ENCODE results near the gene NFYB.

- TF ChIP-seq, protein P1, sequence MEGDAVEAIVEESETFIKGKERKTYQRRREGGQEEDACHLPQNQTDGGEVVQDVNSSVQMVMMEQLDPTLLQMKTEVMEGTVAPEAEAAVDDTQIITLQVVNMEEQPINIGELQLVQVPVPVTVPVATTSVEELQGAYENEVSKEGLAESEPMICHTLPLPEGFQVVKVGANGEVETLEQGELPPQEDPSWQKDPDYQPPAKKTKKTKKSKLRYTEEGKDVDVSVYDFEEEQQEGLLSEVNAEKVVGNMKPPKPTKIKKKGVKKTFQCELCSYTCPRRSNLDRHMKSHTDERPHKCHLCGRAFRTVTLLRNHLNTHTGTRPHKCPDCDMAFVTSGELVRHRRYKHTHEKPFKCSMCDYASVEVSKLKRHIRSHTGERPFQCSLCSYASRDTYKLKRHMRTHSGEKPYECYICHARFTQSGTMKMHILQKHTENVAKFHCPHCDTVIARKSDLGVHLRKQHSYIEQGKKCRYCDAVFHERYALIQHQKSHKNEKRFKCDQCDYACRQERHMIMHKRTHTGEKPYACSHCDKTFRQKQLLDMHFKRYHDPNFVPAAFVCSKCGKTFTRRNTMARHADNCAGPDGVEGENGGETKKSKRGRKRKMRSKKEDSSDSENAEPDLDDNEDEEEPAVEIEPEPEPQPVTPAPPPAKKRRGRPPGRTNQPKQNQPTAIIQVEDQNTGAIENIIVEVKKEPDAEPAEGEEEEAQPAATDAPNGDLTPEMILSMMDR (IDR thresholded peaks at IDR 0.05), result no peak
- TF ChIP-seq POLR2A (IDR thresholded peaks at IDR 0.05), result no peak
These were observed 4.7 kb downstream of the NFYB start for GRCh38 chr12:104133321-104133720.

Data from tibial nerve (tissue), 3 donors.